ENCODE results near the gene LRWD1.

LRWD1 gene

GRCh38 chr7:102421706-102422240, 43.0 kb upstream of the LRWD1 start:
- no peak overlapping the region for H3K4me3 ChIP-seq (ENCODE audit: low read depth, low read length)
- in situ Hi-C loops (cut with HindIII; ENCODE audit: low pct_ligation_motif_present, low sequenced_read_pairs), result no loop called here
- H3K27ac ChIP-seq, result no peak overlapping the region
- H3K27me3 ChIP-seq (replicated peaks), result no peaks in the 10 kb centered on the region
- DNase-seq, result no peak
- no peak for TF ChIP-seq CTCF (IDR thresholded peaks at IDR 0.05; ENCODE audit: low read depth, low read length, missing control alignments)
- H3K36me3 ChIP-seq (replicated peaks), result peaks cover 37% of the 10 kb centered on the region

- peaks cover 26% of the 10 kb centered on the region for H3K36me3 ChIP-seq (replicated peaks)
- no peak for TF ChIP-seq CTCF (IDR thresholded peaks at IDR 0.05; ENCODE audit: low read depth, low read length, missing control alignments)
- H3K27ac ChIP-seq, result no peak overlapping the region
- in situ Hi-C loops (cut with HindIII; ENCODE audit: low pct_ligation_motif_present, low sequenced_read_pairs), result no loop called here
- no peaks in the 10 kb centered on the region for H3K27me3 ChIP-seq (replicated peaks)
- no peak for DNase-seq
- H3K4me3 ChIP-seq (ENCODE audit: low read depth, low read length), result no peak overlapping the region
Measured at GRCh38 chr7:102424129-102424551, 40.6 kb upstream of the LRWD1 start.

- in situ Hi-C loops (cut with HindIII; ENCODE audit: low pct_ligation_motif_present, low sequenced_read_pairs), result no loop called here
Measured at GRCh38 chr7:102424787-102425218, 40.0 kb upstream of the LRWD1 start.

GRCh38 chr7:102425639-102426267, 39.0 kb upstream of the LRWD1 start:
- Histone ChIP-seq H3K27ac (no peak overlapping the region), H3K4me3 (ENCODE audit: low read depth, low read length) (no peak overlapping the region), H3K36me3 (replicated peaks) (peaks cover 23% of the 10 kb centered on the region), H3K27me3 (replicated peaks) (no peaks in the 10 kb centered on the region)
- in situ Hi-C loops (cut with HindIII; ENCODE audit: low pct_ligation_motif_present, low sequenced_read_pairs), result no loop called here
- DNase-seq, result no peak
- TF ChIP-seq CTCF (IDR thresholded peaks at IDR 0.05; ENCODE audit: low read depth, low read length, missing control alignments), result no peak

More at GRCh38 chr7:102424787-102425218, 40.0 kb upstream of the LRWD1 start:
- no peak overlapping the region for H3K4me3 ChIP-seq (ENCODE audit: low read depth, low read length)
- peaks cover 23% of the 10 kb centered on the region for H3K36me3 ChIP-seq (replicated peaks)
- H3K27me3 ChIP-seq (replicated peaks), result no peaks in the 10 kb centered on the region
- no peak for TF ChIP-seq CTCF (IDR thresholded peaks at IDR 0.05; ENCODE audit: low read depth, low read length, missing control alignments)
- no peak overlapping the region for H3K27ac ChIP-seq
- no peak for DNase-seq

- no peak for TF ChIP-seq CTCF (IDR thresholded peaks at IDR 0.05; ENCODE audit: low read depth, low read length, missing control alignments)
Measured at GRCh38 chr7:102426268-102427018, 38.3 kb upstream of the LRWD1 start.

More at GRCh38 chr7:102426268-102427018, 38.3 kb upstream of the LRWD1 start:
- Histone ChIP-seq H3K27me3 (replicated peaks) (no peaks in the 10 kb centered on the region), H3K4me3 (ENCODE audit: low read depth, low read length) (no peak overlapping the region), H3K27ac (no peak overlapping the region), H3K36me3 (replicated peaks) (peaks cover 18% of the 10 kb centered on the region)
- DNase-seq, result no peak
- in situ Hi-C loops (cut with HindIII; ENCODE audit: low pct_ligation_motif_present, low sequenced_read_pairs), result no loop called here

All from brain microvascular endothelial cell (primary cell).